Osteoblast (primary cell): ENCODE measurements around the gene SPTLC2. TPM values are rescaled to one million over a fixed set of nuclear protein-coding genes. Genes with fewer than 3 reads are reported as not detected.

ENCODE experiments used
- DNase-seq: peaks from one replicate; pipeline ENCODE4 v3.0.0; 2011; ENCODE audit warnings: low spot score, mixed read lengths; ENCODE audit not compliant: insufficient read length; ENCODE audit errors: missing footprints
- H2AFZ ChIP-seq: 2 replicates; pipeline ENCODE4 v1.6.0; 2011; ENCODE audit warnings: mild to moderate bottlenecking, low read length
- H3K27ac ChIP-seq: 2 replicates; pipeline ENCODE4 v1.5.1; 2011; ENCODE audit warnings: mild to moderate bottlenecking, low read depth, low read length, moderate library complexity
- H3K27me3 ChIP-seq: 2 replicates; pipeline ENCODE4 v1.6.0; 2012; ENCODE audit warnings: mild to moderate bottlenecking, control low read depth, inconsistent platforms, low read length, moderate library complexity; ENCODE audit not compliant: insufficient read depth
- H3K36me3 ChIP-seq: 2 replicates; pipeline ENCODE4 v1.5.1; 2011; ENCODE audit warnings: mild to moderate bottlenecking, low read length, control low read depth, moderate library complexity; ENCODE audit not compliant: insufficient read depth
- H3K4me1 ChIP-seq: 2 replicates; pipeline ENCODE4 v1.5.1; 2011; ENCODE audit warnings: mild to moderate bottlenecking, low read length, control low read depth, moderate library complexity; ENCODE audit not compliant: insufficient read depth
- H3K4me2 ChIP-seq: 2 replicates; pipeline ENCODE4 v1.6.0; 2011; ENCODE audit warnings: mild to moderate bottlenecking, low read length; ENCODE audit not compliant: insufficient read depth
- H3K4me3 ChIP-seq: fragments of 200-600 bp; sonication (generic); 3 replicates; pipeline ENCODE4 v1.5.1; 2012; ENCODE audit warnings: mild to moderate bottlenecking, low read length, inconsistent platforms; ENCODE audit not compliant: insufficient read depth
- H3K79me2 ChIP-seq: 2 replicates; pipeline ENCODE4 v1.6.0; 2012; ENCODE audit warnings: mild to moderate bottlenecking, low read length, control low read depth, inconsistent platforms; ENCODE audit not compliant: insufficient read depth
- H3K9me3 ChIP-seq: 2 replicates; pipeline ENCODE4 v1.5.1; 2011; ENCODE audit warnings: low read depth, low read length, control low read depth
- H4K20me1 ChIP-seq: 2 replicates; pipeline ENCODE4 v1.6.0; 2012; ENCODE audit warnings: mild to moderate bottlenecking, low read length, control low read depth; ENCODE audit not compliant: insufficient read depth
- small RNA-seq: library from RNA; depleted of rRNA; stranded (forward); fragments of <200 nt; gene quantifications from one replicate; pipeline ENCODE3, GENCODE V24; 2012
- total RNA-seq: library from RNA; depleted of rRNA; stranded (reverse); fragments of >200 nt; gene quantifications from 2 replicates; pipeline ENCODE4 v1.2.3, GENCODE V29; 2012
- TF ChIP-seq, protein P1 (sequence below): IDR thresholded peaks from 2 replicates; pipeline ENCODE4 v1.5.1; 2011; ENCODE audit warnings: mild to moderate bottlenecking, low read depth, low read length, moderate library complexity; ENCODE audit errors: extremely low read depth

The SPTLC2 gene
- total RNA-seq, 1 donor, result 59.0 TPM

DNA sequence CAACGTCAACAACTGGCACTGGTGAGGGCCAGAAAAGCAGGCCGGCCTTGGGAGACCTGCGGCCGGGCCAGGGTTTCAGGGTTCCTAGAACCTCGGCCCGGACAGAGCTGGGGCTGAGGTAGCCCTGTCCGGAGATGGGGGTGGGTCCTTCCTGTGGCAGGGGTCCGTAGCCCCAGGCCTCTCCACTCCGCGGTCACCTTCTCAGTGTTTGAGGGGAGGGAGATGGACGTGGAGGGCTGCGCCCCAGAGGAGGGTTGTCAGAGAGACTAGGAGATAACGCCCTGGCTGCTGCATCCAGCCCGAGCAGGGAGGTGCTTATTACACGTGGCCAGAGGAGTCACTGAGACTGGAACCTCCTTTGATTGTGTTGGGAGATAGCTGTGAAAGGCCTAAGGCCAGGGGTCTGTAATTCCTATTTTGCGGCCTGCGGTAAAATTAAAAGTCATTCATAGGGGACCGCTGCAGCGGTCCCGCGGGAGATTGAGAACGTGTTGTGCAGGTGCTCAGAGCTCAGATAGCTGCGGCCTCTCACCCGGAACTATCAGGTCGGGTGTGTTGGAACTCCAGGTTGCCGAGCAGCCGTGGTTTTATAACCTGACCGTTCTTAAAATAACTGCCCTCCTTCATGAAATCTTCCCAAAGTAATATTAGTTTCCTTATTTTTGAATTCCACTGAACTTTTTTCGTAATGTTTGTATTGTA lies 158.0 kb downstream of the SPTLC2 start:
- TF ChIP-seq, protein P1, sequence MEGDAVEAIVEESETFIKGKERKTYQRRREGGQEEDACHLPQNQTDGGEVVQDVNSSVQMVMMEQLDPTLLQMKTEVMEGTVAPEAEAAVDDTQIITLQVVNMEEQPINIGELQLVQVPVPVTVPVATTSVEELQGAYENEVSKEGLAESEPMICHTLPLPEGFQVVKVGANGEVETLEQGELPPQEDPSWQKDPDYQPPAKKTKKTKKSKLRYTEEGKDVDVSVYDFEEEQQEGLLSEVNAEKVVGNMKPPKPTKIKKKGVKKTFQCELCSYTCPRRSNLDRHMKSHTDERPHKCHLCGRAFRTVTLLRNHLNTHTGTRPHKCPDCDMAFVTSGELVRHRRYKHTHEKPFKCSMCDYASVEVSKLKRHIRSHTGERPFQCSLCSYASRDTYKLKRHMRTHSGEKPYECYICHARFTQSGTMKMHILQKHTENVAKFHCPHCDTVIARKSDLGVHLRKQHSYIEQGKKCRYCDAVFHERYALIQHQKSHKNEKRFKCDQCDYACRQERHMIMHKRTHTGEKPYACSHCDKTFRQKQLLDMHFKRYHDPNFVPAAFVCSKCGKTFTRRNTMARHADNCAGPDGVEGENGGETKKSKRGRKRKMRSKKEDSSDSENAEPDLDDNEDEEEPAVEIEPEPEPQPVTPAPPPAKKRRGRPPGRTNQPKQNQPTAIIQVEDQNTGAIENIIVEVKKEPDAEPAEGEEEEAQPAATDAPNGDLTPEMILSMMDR, result no peak
- no peak for DNase-seq
- peaks cover 20% of the 10 kb centered on the region for H3K4me1 ChIP-seq
- peak overlapping the region; percentile 94 for H2AFZ ChIP-seq
- no peaks in the 10 kb centered on the region for H3K9me3 ChIP-seq
- H3K36me3 ChIP-seq, result peaks cover 36% of the 10 kb centered on the region
- H3K27ac ChIP-seq, result peak overlapping the region; percentile 82
- peaks cover 65% of the 10 kb centered on the region for H3K79me2 ChIP-seq
- H4K20me1 ChIP-seq, result peaks cover 26% of the 10 kb centered on the region
- peak overlapping the region; percentile 97 for H3K4me2 ChIP-seq
- H3K4me3 ChIP-seq, result peak overlapping the region; percentile 85
- H3K27me3 ChIP-seq, result no peaks in the 10 kb centered on the region

DNA sequence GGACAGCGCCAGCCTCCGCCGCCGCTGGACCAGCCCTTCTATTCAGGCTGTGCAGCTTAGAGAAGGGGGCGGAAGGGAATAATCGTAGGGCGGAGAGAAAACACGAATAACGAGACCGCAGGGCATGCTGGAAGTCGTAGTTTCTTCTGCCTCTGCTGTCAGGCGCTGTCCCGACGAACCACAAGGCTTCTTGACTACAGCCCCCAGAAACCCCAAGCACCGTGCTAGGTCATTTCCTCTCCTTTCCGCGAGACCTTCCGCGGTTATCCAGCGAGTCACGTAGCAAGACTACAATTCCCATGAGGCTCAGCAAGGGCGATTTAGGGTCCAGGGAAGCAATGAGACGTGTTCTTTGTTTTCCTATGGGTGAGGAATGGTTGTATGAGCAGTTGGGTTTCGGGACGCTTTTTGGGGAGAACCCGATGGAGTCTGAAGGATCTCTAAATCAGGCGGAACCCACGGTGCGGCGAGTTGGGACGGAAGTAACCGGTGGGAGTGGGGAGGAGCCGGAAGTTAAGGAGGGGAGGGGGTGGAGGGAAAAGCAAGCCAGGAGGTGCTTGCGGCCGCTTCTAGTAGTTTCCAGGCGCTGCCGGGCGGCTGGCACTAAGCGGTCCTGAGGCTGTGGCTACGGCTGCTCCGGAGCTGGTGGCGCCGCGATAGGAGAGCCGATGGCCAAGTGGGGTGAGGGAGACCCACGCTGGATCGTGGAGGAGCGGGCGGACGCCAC lies 158.8 kb downstream of the SPTLC2 start, which contains the start of the genes AHSA1 and VIPAS39:
Gene AHSA1, plus strand, starts transcription at position 572 of the 727 bp plus-strand sequence. Its CDS starts 97 bp downstream, at position 669.
Gene VIPAS39, minus strand, starts transcription at position 80 of the 727 bp plus-strand sequence. CDS start 3,499 bp downstream, outside the sequence.
- Histone ChIP-seq H3K4me3 (peak within 1 kb of the TSS; percentile 85), H3K4me2 (peak within 1 kb of the TSS; percentile 97), H3K9me3 (no peaks in the 10 kb centered on the region), H3K27me3 (no peaks in the 10 kb centered on the region), H3K79me2 (peaks cover 65% of the 10 kb centered on the region), H3K27ac (peak within 1 kb of the TSS; percentile 82), H2AFZ (peak within 1 kb of the TSS; percentile 94), H4K20me1 (peaks cover 26% of the 10 kb centered on the region), H3K36me3 (peaks cover 34% of the 10 kb centered on the region), H3K4me1 (peaks cover 20% of the 10 kb centered on the region)
- peak; percentile 94 for DNase-seq
- TF ChIP-seq, protein P1, result no peak

DNA sequence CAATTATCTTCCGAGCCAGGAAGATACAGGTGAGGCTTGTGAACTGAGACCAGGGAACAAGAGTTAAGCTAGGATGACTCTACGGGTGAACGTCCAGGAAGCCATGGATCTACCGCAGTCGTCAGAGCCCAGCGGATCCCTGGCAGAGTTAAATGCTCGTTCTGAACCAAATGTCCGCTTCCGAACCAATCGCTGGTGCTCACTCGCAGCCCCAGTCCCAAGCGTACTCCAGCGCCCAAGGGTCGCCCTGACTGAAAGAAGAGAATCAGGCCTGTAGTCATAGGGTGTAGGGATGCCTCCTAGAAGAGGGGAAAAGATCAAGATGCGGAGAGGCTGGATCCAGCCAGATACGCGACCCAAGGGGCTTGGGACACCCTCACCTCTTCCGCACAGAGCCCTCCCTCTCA lies 159.3 kb downstream of the SPTLC2 start:
- H2AFZ ChIP-seq, result peak overlapping the region; percentile 92
- peaks cover 20% of the 10 kb centered on the region for H3K4me1 ChIP-seq
- H4K20me1 ChIP-seq, result peaks cover 26% of the 10 kb centered on the region
- DNase-seq, result peak; percentile 73
- no peaks in the 10 kb centered on the region for H3K9me3 ChIP-seq
- H3K79me2 ChIP-seq, result peaks cover 65% of the 10 kb centered on the region
- H3K27ac ChIP-seq, result peak overlapping the region; percentile 82
- H3K27me3 ChIP-seq, result no peaks in the 10 kb centered on the region
- peaks cover 28% of the 10 kb centered on the region for H3K36me3 ChIP-seq
- TF ChIP-seq, protein P1, result no peak
- H3K4me3 ChIP-seq, result peak overlapping the region; percentile 85
- H3K4me2 ChIP-seq, result peak overlapping the region; percentile 81

Small RNA genes lying within 50 kb of the gene (small RNA-seq; reads per million reads assigned to genes)
- not detected for gene COX6CP11
- not detected for gene RF00404
- not detected for gene RN7SL587P

Other genes with a start within 250 kb of the SPTLC2 start
- gene TMED8, start 239.5 kb downstream of the SPTLC2 start, total RNA-seq, result 13.0 and 13.8 TPM in 2 replicates
- 4.0 and 6.2 TPM in 2 replicates for gene SAMD15, start 239.3 kb downstream of the SPTLC2 start, total RNA-seq
- gene NOXRED1, start 193.1 kb downstream of the SPTLC2 start, total RNA-seq, result 0.29 and 0.36 TPM in 2 replicates
- 34.0 and 37.1 TPM in 2 replicates for gene VIPAS39, start 159.0 kb downstream of the SPTLC2 start, total RNA-seq
- 60.4 and 67.0 TPM in 2 replicates for gene AHSA1, start 158.5 kb downstream of the SPTLC2 start, total RNA-seq
- not detected in 2 replicates for gene ISM2, start 117.8 kb downstream of the SPTLC2 start, total RNA-seq
- gene ALKBH1, start 91.4 kb upstream of the SPTLC2 start, total RNA-seq, result 7.6 and 9.4 TPM in 2 replicates
- 61.3 and 81.4 TPM in 2 replicates for gene SLIRP, start 91.5 kb upstream of the SPTLC2 start, total RNA-seq
- 59.4 and 65.7 TPM in 2 replicates for gene SNW1, start 144.5 kb upstream of the SPTLC2 start, total RNA-seq
- gene ADCK1, start 183.5 kb upstream of the SPTLC2 start, total RNA-seq, result 9.0 and 9.1 TPM in 2 replicates